DND-41 (cell line): ENCODE data around the gene NODAL.

Experiments
- ATAC-seq: fragments of 200-7000 bp; cut with Tn5 transposase; 3 replicates; pipeline ENCODE4 v1.9.1; 2021; ENCODE audit warnings: low read depth; ENCODE audit not compliant: insufficient read depth
- DNase-seq: peaks from one replicate; pipeline ENCODE4 v3.0.0-alpha.2; 2020
- H2AFZ ChIP-seq: 2 replicates; pipeline ENCODE4 v1.6.0; 2012; ENCODE audit warnings: low read depth, low read length
- H3K27ac ChIP-seq: 2 replicates; pipeline ENCODE4 v1.5.1; 2012; ENCODE audit warnings: low read length, inconsistent platforms
- H3K27me3 ChIP-seq: fragments of 200-600 bp; sonication (generic); 2 replicates; pipeline ENCODE4 v1.6.0; 2012; ENCODE audit warnings: low read length, mild to moderate bottlenecking, inconsistent platforms; ENCODE audit not compliant: insufficient read depth, poor library complexity
- H3K36me3 ChIP-seq: 2 replicates; pipeline ENCODE4 v1.5.1; 2012; ENCODE audit warnings: low read length, inconsistent platforms; ENCODE audit not compliant: insufficient read depth
- H3K4me1 ChIP-seq: 2 replicates; pipeline ENCODE4 v1.5.1; 2012; ENCODE audit warnings: mild to moderate bottlenecking, low read length; ENCODE audit not compliant: insufficient read depth
- H3K4me2 ChIP-seq: 2 replicates; pipeline ENCODE4 v1.6.0; 2012; ENCODE audit warnings: mild to moderate bottlenecking, moderate library complexity, low read length, inconsistent platforms; ENCODE audit not compliant: insufficient read depth
- H3K4me3 ChIP-seq, 2 experiments: fragments of 200-600 bp in 1 of 2; shearing (Covaris generic) in 1 of 2; 2 replicates each; pipeline ENCODE4 v1.5.1; 2012 to 2016; ENCODE audit warnings: inconsistent platforms in 2 of 2, low read length in 2 of 2, mild to moderate bottlenecking in 2 of 2, low read depth in 1 of 2, moderate library complexity in 1 of 2
- H3K79me2 ChIP-seq: 2 replicates; pipeline ENCODE4 v1.6.0; 2012; ENCODE audit warnings: low read length, inconsistent platforms; ENCODE audit not compliant: insufficient read depth
- H3K9ac ChIP-seq: 2 replicates; pipeline ENCODE4 v1.6.0; 2012; ENCODE audit warnings: low read depth, mild to moderate bottlenecking, inconsistent platforms, low read length, moderate library complexity
- H3K9me3 ChIP-seq: 2 replicates; pipeline ENCODE4 v1.5.1; 2012; ENCODE audit warnings: low read length, moderate library complexity, mild to moderate bottlenecking, inconsistent platforms; ENCODE audit not compliant: insufficient read depth, severe bottlenecking
- H4K20me1 ChIP-seq: 2 replicates; pipeline ENCODE4 v1.6.0; 2012; ENCODE audit warnings: low read length; ENCODE audit not compliant: insufficient read depth
- CTCF ChIP-seq: IDR thresholded peaks from 2 replicates; pipeline ENCODE4 v1.5.1; 2012; ENCODE audit warnings: borderline replicate concordance, low read length, moderate library complexity, mild to moderate bottlenecking; ENCODE audit not compliant: poor library complexity, severe bottlenecking; ENCODE audit errors: extremely low read depth
- EZH2 ChIP-seq: IDR thresholded peaks from 3 replicates; pipeline ENCODE4 v1.6.1; 2012; ENCODE audit warnings: borderline replicate concordance, low read depth, mild to moderate bottlenecking, moderate library complexity, low read length, inconsistent platforms; ENCODE audit not compliant: severe bottlenecking

Gene NODAL

GRCh38 chr10:70417568-70417967, 23.9 kb downstream of the NODAL start:
- Histone ChIP-seq H4K20me1 (peaks cover 19% of the 10 kb centered on the region; the same call in 1 of the 2 replicates), H3K79me2 (peaks cover 37% of the 10 kb centered on the region), H2AFZ (no peak overlapping the region), H3K4me2 (no peak overlapping the region), H3K27ac (no peak overlapping the region), H3K36me3 (peaks cover 30% of the 10 kb centered on the region), H3K9me3 (no peaks in the 10 kb centered on the region), H3K9ac (no peak overlapping the region), H3K27me3 (no peaks in the 10 kb centered on the region), H3K4me3 (no peak overlapping the region), H3K4me1 (no peaks in the 10 kb centered on the region)
- DNase-seq (no peak), ATAC-seq (no peak)
- no peak for TF ChIP-seq EZH2
- no peak for TF ChIP-seq CTCF

GRCh38 chr10:70412356-70412755, 29.1 kb downstream of the NODAL start:
- Histone ChIP-seq H4K20me1 (peaks cover 36% of the 10 kb centered on the region), H3K4me3 (no peak overlapping the region), H3K36me3 (peaks cover 27% of the 10 kb centered on the region), H3K79me2 (peaks cover 72% of the 10 kb centered on the region), H3K4me1 (no peaks in the 10 kb centered on the region; the same call in 1 of the 2 replicates), H3K9ac (no peak overlapping the region), H3K9me3 (no peaks in the 10 kb centered on the region), H3K27me3 (no peaks in the 10 kb centered on the region), H3K27ac (no peak overlapping the region), H3K4me2 (no peak overlapping the region), H2AFZ (no peak overlapping the region)
- DNase-seq (no peak), ATAC-seq (no peak)
- TF ChIP-seq EZH2 (no peak), CTCF (no peak)

- DNase-seq (no peak), ATAC-seq (no peak)
- Histone ChIP-seq H2AFZ (no peak overlapping the region), H3K36me3 (peaks cover 36% of the 10 kb centered on the region), H4K20me1 (peaks cover 46% of the 10 kb centered on the region), H3K79me2 (peaks cover 80% of the 10 kb centered on the region), H3K4me3 (no peak overlapping the region), H3K9me3 (no peaks in the 10 kb centered on the region), H3K4me2 (no peak overlapping the region), H3K9ac (no peak overlapping the region), H3K4me1 (peaks cover 12% of the 10 kb centered on the region), H3K27ac (no peak overlapping the region), H3K27me3 (no peaks in the 10 kb centered on the region)
- TF ChIP-seq CTCF, result no peak
- no peak for TF ChIP-seq EZH2
Observed at GRCh38 chr10:70410608-70411007, 30.9 kb downstream of the NODAL start.

GRCh38 chr10:70409772-70410171, 31.7 kb downstream of the NODAL start:
- Histone ChIP-seq H3K36me3 (peaks cover 36% of the 10 kb centered on the region), H4K20me1 (peaks cover 50% of the 10 kb centered on the region), H3K27me3 (no peaks in the 10 kb centered on the region), H3K4me2 (no peak overlapping the region), H3K4me1 (peaks cover 19% of the 10 kb centered on the region), H3K79me2 (peaks cover 86% of the 10 kb centered on the region), H3K9me3 (no peaks in the 10 kb centered on the region), H3K27ac (no peak overlapping the region), H3K4me3 (no peak overlapping the region), H3K9ac (no peak overlapping the region), H2AFZ (no peak overlapping the region)
- no peak for ATAC-seq
- TF ChIP-seq CTCF (no peak), EZH2 (no peak)
- no peak for DNase-seq
